ENCODE results near the gene UAP1.

The UAP1 gene

DNA sequence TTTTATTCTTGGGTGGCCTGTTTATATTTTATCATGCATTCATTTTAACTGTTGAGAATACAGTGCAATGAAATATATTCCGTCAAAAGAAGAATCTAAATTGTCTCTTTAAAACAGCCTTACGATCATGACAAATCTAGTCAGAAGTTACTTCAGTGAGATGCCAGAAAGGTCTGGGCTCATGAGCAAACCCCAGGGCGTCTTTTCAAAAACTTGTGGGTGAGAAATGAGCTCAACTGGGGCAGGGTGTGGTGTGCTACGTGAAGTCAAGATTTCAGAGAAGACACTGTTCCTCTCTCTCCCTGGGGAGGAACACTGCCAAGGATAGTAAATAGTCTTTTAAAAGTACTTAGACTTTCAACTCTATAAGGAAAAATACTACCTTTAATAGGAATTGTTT is 13.4 kb upstream of the UAP1 start:
- H3K4me3 ChIP-seq (ENCODE audit: low read depth in 1 of 2, low read length in 2 of 2) = no peak overlapping the region
- no peaks in the 10 kb centered on the region for H3K27me3 ChIP-seq (ENCODE audit: insufficient read depth, low read length, poor library complexity)
- H3K4me2 ChIP-seq (ENCODE audit: insufficient read depth, low read length) = no peak overlapping the region
- no peaks in the 10 kb centered on the region for H3K36me3 ChIP-seq (ENCODE audit: insufficient read depth, low read length)
- TF ChIP-seq EZH2 (IDR thresholded peaks at IDR 0.05; ENCODE audit: borderline replicate concordance, low read depth, low read length, severe bottlenecking) (no peak), CTCF (IDR thresholded peaks at IDR 0.05; ENCODE audit: borderline replicate concordance, extremely low read depth, low read length, poor library complexity, severe bottlenecking) (no peak)
- no peak overlapping the region for H2AFZ ChIP-seq (ENCODE audit: low read depth, low read length)
- no peaks in the 10 kb centered on the region for H3K4me1 ChIP-seq (ENCODE audit: insufficient read depth, low read length)
- H3K9me3 ChIP-seq (ENCODE audit: insufficient read depth, low read length, severe bottlenecking) = no peaks in the 10 kb centered on the region
- no peaks in the 10 kb centered on the region for H3K79me2 ChIP-seq (ENCODE audit: insufficient read depth, low read length)
- no peak for ATAC-seq (ENCODE audit: insufficient read depth, low read depth)
- no peaks in the 10 kb centered on the region for H4K20me1 ChIP-seq (ENCODE audit: insufficient read depth, low read length)
- no peak overlapping the region for H3K27ac ChIP-seq (ENCODE audit: low read length)
- no peak for DNase-seq
- H3K9ac ChIP-seq (ENCODE audit: low read depth, low read length) = no peak overlapping the region

- Histone ChIP-seq H3K4me2 (ENCODE audit: insufficient read depth, low read length) (no peak overlapping the region), H2AFZ (ENCODE audit: low read depth, low read length) (no peak overlapping the region)
Observed at GRCh38 chr1:162549001-162549400, 12.5 kb upstream of the UAP1 start.

DNA sequence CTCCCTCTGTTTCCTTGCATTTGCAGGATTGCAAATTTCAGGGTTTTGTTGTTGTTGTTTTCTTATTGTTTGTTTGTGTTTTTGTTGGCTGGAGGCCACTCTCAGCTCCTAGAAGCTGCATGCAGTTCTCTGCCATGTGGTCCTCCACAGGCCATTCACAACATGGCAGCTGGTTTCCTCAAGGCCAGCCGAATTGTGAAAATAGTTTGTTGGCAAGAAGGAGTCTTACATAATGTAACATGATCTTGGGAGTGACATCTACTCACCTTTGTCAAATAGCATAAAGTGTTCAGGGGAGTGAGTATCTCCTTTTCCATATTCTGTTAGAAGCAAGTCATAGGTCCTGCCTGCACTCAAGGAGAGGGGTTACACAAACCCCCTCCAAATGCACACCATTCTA is 10.6 kb upstream of the UAP1 start:
- ATAC-seq (ENCODE audit: insufficient read depth, low read depth) (no peak), DNase-seq (no peak)
- Histone ChIP-seq H3K4me1 (ENCODE audit: insufficient read depth, low read length) (no peaks in the 10 kb centered on the region), H3K9ac (ENCODE audit: low read depth, low read length) (no peak overlapping the region), H3K27me3 (ENCODE audit: insufficient read depth, low read length, poor library complexity) (no peaks in the 10 kb centered on the region), H3K9me3 (ENCODE audit: insufficient read depth, low read length, severe bottlenecking) (no peaks in the 10 kb centered on the region), H3K4me3 (ENCODE audit: low read depth in 1 of 2, low read length in 2 of 2) (no peak overlapping the region), H3K36me3 (ENCODE audit: insufficient read depth, low read length) (no peaks in the 10 kb centered on the region), H3K79me2 (ENCODE audit: insufficient read depth, low read length) (no peaks in the 10 kb centered on the region), H3K4me2 (ENCODE audit: insufficient read depth, low read length) (no peak overlapping the region), H3K27ac (ENCODE audit: low read length) (no peak overlapping the region), H4K20me1 (ENCODE audit: insufficient read depth, low read length) (no peaks in the 10 kb centered on the region), H2AFZ (ENCODE audit: low read depth, low read length) (peak overlapping the region; percentile 9; the same call in 1 of the 2 replicates)
- no peak for TF ChIP-seq CTCF (IDR thresholded peaks at IDR 0.05; ENCODE audit: borderline replicate concordance, extremely low read depth, low read length, poor library complexity, severe bottlenecking)
- TF ChIP-seq EZH2 (IDR thresholded peaks at IDR 0.05; ENCODE audit: borderline replicate concordance, low read depth, low read length, severe bottlenecking) = no peak

More at GRCh38 chr1:162549001-162549400, 12.5 kb upstream of the UAP1 start:
- no peaks in the 10 kb centered on the region for H3K4me1 ChIP-seq (ENCODE audit: insufficient read depth, low read length)
- ATAC-seq (ENCODE audit: insufficient read depth, low read depth) (no peak), DNase-seq (no peak)
- no peaks in the 10 kb centered on the region for H3K27me3 ChIP-seq (ENCODE audit: insufficient read depth, low read length, poor library complexity)
- no peak overlapping the region for H3K4me3 ChIP-seq (ENCODE audit: low read depth in 1 of 2, low read length in 2 of 2)
- H3K36me3 ChIP-seq (ENCODE audit: insufficient read depth, low read length) = no peaks in the 10 kb centered on the region
- TF ChIP-seq EZH2 (IDR thresholded peaks at IDR 0.05; ENCODE audit: borderline replicate concordance, low read depth, low read length, severe bottlenecking) = no peak
- no peak for TF ChIP-seq CTCF (IDR thresholded peaks at IDR 0.05; ENCODE audit: borderline replicate concordance, extremely low read depth, low read length, poor library complexity, severe bottlenecking)
- no peaks in the 10 kb centered on the region for H4K20me1 ChIP-seq (ENCODE audit: insufficient read depth, low read length)
- H3K79me2 ChIP-seq (ENCODE audit: insufficient read depth, low read length) = no peaks in the 10 kb centered on the region
- H3K9me3 ChIP-seq (ENCODE audit: insufficient read depth, low read length, severe bottlenecking) = no peaks in the 10 kb centered on the region
- H3K27ac ChIP-seq (ENCODE audit: low read length) = no peak overlapping the region
- H3K9ac ChIP-seq (ENCODE audit: low read depth, low read length) = no peak overlapping the region

Data from DND-41 (cell line).